ENCODE results near the gene SCD5.

Gene SCD5

GRCh38 chr4:82692101-82692780, 106.4 kb downstream of the SCD5 start:
- TF ChIP-seq TAF1 (IDR thresholded peaks at IDR 0.05; ENCODE audit: borderline replicate concordance, insufficient read depth, low read length): no peak
- no peak for TF ChIP-seq FOXP2 (optimal IDR thresholded peaks at IDR 0.05; ENCODE audit: borderline replicate concordance, extremely low read depth, extremely low read length, insufficient read depth)
- no peak for TF ChIP-seq SIN3A (IDR thresholded peaks at IDR 0.05; ENCODE audit: borderline replicate concordance, insufficient read depth, low read length)
- no peak for TF ChIP-seq POLR2AphosphoS5 (IDR thresholded peaks at IDR 0.05; ENCODE audit: low read depth, low read length)
- no peak for TF ChIP-seq REST (IDR thresholded peaks at IDR 0.05; ENCODE audit: insufficient read depth in 1 of 2, low read depth in 2 of 2, low read length in 2 of 2)

- TF ChIP-seq TAF1 (IDR thresholded peaks at IDR 0.05; ENCODE audit: borderline replicate concordance, insufficient read depth, low read length) (no peak), FOXP2 (optimal IDR thresholded peaks at IDR 0.05; ENCODE audit: borderline replicate concordance, extremely low read depth, extremely low read length, insufficient read depth) (no peak), SIN3A (IDR thresholded peaks at IDR 0.05; ENCODE audit: borderline replicate concordance, insufficient read depth, low read length) (no peak)
Measured at GRCh38 chr4:82691431-82691830, 107.2 kb downstream of the SCD5 start.

- no peak for TF ChIP-seq REST (IDR thresholded peaks at IDR 0.05; ENCODE audit: insufficient read depth in 1 of 2, low read depth in 2 of 2, low read length in 2 of 2)
- TF ChIP-seq FOXP2 (optimal IDR thresholded peaks at IDR 0.05; ENCODE audit: borderline replicate concordance, extremely low read depth, extremely low read length, insufficient read depth): no peak
Measured at GRCh38 chr4:82688091-82688795, 110.4 kb downstream of the SCD5 start.

GRCh38 chr4:82687531-82687930, 111.1 kb downstream of the SCD5 start:
- TF ChIP-seq TAF1 (IDR thresholded peaks at IDR 0.05; ENCODE audit: borderline replicate concordance, insufficient read depth, low read length) (no peak), FOXP2 (optimal IDR thresholded peaks at IDR 0.05; ENCODE audit: borderline replicate concordance, extremely low read depth, extremely low read length, insufficient read depth) (no peak), POLR2AphosphoS5 (IDR thresholded peaks at IDR 0.05; ENCODE audit: low read depth, low read length) (no peak), REST (IDR thresholded peaks at IDR 0.05; ENCODE audit: insufficient read depth in 1 of 2, low read depth in 2 of 2, low read length in 2 of 2) (no peak), SIN3A (IDR thresholded peaks at IDR 0.05; ENCODE audit: borderline replicate concordance, insufficient read depth, low read length) (no peak)

- no peak for TF ChIP-seq FOXP2 (optimal IDR thresholded peaks at IDR 0.05; ENCODE audit: borderline replicate concordance, extremely low read depth, extremely low read length, insufficient read depth)
- TF ChIP-seq REST (IDR thresholded peaks at IDR 0.05; ENCODE audit: insufficient read depth in 1 of 2, low read depth in 2 of 2, low read length in 2 of 2): no peak
- TF ChIP-seq SIN3A (IDR thresholded peaks at IDR 0.05; ENCODE audit: borderline replicate concordance, insufficient read depth, low read length): no peak
- no peak for TF ChIP-seq POLR2AphosphoS5 (IDR thresholded peaks at IDR 0.05; ENCODE audit: low read depth, low read length)
- TF ChIP-seq TAF1 (IDR thresholded peaks at IDR 0.05; ENCODE audit: borderline replicate concordance, insufficient read depth, low read length): no peak
Measured at GRCh38 chr4:82681754-82682153, 116.8 kb downstream of the SCD5 start.

Measured in PFSK-1 (cell line).